HG02884 (cell line): ENCODE data around the gene PDK1.
"Not testable (repeated sequence)": the region's sequence is repeated elsewhere in the genome, so short reads cannot be mapped to it uniquely, and the experiment has no call there.

Experiments
- ATAC-seq: cut with Tn5 transposase; IDR thresholded peaks from one replicate; pipeline ENCODE4 v1.9.1; 2021; ENCODE audit warnings: mild to moderate bottlenecking, moderate library complexity; ENCODE audit not compliant: unreplicated experiment

PDK1 gene

GRCh38 chr2:172592190-172592589, 36.3 kb downstream of the PDK1 start:
- ATAC-seq = not testable (repeated sequence)

- ATAC-seq = peak; percentile 60
These were observed 40.9 kb downstream of the PDK1 start for GRCh38 chr2:172596776-172597175.

DNA sequence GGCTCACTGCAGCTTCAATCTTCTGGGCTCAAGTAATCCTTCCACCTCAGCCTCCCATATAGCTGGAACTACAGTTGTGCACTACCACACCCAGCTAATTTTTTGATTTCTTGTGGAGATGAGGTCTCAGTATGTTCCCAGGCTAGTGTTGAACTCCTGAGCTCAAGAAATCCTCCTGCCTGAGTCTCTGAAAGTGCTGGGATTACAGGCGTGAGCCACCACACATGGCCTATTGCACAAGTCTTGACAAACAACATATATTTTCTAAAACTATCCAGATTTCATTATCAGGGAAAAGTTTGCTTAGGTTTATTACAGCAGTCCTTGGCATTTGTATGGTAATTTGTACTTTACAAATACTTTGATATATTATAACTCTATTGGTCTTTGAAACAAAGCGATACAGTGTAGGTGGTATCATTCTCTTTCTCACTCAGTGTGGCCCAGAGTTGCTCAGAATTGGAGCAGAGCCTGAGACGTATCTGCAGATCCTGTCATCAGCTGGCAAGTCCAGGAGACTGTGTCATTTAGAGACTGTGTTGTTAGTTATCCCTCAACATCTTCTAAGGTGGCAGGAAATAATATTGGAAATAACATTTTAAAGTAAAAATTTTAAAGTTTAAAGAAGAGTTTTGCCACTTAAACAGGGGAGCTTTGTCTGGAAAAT, 41.4 kb downstream of the PDK1 start:
- no peak for ATAC-seq

DNA sequence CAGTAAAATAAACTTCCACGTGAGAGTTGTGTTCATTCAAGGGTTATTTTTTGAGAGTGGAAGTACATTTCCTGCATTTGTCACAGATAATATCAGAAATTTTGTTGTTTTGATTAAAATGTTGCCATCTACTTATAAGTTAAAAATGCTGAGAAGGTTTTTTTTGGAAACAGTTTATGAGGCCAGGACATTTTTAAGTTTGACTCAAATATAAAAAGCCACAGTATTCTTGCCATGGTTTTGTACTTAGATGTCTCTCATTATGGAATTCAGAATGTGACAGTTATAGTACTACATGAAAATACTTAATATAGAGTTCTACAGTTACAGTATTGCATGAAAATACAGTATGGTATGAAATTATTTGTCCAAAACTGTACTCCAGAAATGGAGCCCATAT, 44.1 kb downstream of the PDK1 start:
- ATAC-seq = no peak

GRCh38 chr2:172600557-172601008, 44.7 kb downstream of the PDK1 start:
- ATAC-seq = no peak

DNA sequence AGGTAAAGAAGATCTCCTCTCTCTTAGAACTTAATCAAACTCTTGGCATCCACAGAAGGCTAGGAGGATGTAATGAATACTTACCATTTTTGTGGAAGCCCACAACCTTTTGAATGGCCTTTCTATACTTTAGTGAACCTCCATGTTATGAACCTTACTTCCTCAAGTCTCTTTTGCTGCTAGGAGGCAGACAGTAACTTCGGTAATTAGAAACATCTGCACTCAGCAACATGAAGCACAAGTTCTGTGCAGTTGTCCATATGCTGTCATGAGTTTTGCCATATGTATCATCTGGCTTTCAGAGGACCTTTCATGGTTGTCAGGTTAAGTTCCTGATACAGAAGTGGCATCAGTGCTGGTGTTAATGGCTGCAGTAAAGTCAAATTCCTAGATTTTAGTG, 50.4 kb downstream of the PDK1 start:
- no peak for ATAC-seq

DNA sequence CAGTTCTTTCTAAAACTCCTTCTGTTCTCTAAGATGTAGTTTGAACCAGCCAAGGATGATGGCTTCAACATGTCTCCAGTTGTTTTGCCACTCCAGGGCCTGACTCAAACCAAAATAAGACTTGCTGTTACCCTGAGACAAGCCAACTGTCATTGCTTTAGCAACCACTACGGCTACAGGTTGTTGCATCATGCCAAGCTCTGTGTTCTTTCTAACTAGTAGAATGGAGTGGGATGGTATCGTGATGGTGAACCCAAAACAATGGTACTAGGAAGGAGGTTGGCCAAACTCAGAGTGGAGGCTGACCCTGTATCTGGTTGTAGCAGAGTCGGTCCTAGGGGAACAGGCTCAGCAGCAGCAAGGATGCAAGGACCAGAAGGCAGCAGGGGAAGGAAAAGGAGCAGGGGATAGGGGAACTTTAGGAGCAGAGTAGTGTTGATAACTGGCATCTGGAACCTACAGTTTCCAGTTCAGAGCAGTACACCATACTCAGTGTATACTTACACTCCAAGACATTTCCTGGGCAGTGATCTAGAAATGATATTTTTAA, 51.6 kb downstream of the PDK1 start:
- ATAC-seq = no peak

DNA sequence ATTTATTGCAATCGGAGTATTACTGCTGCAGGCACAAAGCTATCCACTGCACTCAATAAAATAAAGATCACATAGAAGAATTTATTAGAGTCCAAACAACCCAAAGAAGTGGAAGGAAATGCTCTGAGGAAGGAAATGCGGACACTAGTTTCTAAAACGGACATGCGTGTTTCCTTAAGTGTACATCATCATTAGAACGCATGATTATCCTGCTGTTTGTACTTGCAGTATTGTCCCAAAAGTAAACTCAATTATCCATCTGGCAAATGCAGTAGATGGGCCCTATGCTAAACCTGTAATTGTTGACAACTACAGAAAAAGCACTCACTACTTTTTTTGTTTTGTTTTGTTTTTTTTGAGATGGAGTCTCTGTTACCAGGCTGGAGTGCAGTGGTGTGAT, 53.6 kb downstream of the PDK1 start:
- ATAC-seq = no peak

GRCh38 chr2:172612051-172612450, 56.2 kb downstream of the PDK1 start:
- ATAC-seq = no peak

DNA sequence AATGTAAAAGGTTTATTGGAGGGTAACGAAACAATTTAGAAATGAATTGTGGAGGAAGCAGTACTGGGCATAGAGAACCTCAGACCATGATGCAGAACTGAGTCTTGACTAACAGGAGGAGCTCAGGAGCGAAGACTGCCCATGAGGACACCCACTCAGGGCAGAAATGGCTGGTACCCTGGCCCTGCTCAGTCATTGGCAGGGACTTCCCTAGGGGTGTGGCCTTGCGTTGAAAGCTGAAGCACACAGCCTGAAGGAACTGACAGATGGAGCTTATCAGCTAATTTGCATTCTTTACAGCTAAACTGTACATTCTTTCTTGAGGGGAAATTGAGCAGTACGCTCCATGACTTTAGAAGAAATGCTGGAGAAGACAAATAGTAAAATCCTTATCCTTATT, 57.1 kb downstream of the PDK1 start:
- ATAC-seq = no peak

DNA sequence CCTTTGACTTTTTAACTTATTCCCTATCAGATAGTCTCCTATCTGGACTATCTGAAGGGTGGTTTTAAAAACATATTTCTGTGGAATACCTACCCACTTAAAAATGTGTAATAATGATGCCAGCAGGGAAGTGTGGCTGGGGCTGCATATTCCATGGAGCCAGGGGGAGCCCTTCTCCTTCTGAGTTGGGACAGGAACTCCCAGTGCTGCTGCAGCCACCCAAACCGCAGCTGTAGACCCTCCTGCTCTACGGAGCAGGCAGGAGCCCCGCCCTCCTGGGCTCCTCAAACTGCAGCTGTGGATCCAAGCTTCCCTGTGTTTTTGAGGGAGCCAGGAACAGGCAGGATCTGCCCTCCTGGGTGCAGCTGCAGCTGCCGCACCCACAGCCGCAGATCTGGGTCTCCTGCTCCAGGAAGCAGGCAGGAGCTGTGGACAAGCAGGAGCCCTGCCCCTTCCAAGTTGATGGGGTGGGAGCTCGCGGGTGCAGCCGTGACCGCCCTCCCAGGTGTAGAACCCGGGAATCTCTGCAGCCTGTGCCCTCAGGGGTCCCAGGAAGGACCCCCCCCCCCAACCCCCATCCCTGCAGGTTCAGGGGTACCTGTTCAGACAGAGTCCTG, 57.8 kb downstream of the PDK1 start:
- ATAC-seq = no peak

DNA sequence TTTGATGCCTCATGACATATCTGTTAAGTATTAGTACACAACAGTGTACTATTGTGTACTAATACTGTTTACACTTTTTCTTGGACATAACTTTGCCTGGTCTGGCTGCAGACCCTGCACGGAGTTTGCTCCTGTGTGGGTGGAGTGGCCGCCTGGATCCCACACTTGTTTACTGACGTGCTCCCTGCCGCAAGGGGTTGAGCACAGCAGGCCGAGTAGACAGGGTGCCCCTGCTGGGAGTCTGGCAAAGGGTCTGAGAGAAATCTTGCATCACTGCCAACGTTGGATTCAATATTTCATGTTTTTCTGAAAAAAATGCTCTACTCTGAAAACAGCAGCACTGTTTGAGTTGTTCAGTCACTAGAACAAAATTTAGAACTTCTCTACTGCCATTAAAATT, 59.0 kb downstream of the PDK1 start:
- no peak for ATAC-seq

DNA sequence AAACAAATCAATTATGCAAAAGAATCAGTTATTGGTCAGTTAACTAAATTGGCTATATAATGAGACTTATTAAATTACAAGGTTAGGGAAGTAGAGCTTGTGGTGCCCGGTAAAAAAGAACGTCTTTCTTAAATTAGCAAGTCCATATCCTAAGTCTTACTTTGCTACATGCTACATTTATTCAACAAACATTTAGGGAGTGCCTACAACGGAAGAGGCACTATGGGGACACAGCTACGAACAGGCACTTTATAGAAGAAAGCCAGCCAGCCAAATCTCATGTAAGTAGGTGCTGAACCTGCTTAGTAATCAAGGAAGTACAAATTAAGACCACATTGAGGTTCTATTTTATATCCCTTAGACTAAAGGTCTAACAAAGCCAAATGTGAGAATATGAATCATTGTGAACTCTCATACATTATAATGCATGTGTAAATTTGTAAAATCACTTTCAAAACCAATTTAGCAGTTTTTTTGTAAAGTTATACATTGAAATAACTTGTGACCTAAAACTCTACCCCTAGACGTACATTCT, 59.9 kb downstream of the PDK1 start:
- ATAC-seq = no peak

DNA sequence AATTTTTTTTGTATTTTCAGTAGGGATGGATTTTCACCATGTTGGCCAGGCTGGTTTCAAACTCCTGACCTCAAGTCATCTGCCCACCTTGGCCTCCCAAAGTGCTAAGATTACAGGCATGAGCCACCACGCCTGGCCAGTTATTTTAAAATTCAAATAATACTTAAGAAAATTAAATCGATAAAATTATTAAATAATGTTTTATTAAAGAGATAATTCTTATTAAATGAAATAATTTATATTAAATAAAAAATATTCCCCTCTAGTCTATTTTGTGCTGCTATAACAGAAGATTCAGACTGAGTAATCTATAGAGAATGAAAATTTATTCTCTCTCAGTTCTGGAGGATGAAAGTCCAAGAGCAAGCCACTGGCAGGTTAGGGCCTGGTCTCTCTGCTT, 61.2 kb downstream of the PDK1 start:
- ATAC-seq = no peak

DNA sequence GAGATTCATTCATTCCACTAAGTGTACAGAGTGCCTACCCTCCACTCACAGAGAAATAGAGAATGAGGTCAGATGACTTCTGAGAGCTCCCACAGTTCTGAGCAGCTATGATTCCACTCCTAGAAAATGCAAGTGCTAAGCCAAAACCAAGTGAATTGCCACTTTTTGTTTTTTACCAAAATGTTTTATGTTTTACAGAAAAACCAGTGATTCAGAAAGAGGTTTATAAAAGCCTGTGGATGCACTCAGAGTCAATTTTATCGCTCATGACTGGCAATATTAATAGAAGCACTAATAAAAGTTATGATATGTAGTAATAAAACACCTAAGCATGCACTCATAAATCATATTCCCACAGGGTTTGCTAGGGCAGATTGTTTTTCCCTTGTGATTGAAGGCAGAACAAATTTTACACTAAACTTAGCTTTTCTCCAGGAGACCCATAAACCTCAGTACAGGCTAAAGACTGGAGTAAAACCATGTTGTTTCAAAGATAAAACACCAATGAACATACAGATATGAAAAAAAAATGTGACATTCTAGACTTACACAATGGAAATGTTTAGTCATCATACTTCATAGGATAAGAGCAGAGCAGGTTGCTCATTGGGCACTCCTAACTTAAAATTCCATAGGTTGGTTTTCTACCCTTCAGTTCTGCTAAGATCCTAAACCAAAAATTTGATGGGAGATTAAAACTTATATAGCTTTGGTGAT, 67.5 kb downstream of the PDK1 start:
- ATAC-seq = no peak

GRCh38 chr2:172624996-172625395, 69.1 kb downstream of the PDK1 start:
- no peak for ATAC-seq

DNA sequence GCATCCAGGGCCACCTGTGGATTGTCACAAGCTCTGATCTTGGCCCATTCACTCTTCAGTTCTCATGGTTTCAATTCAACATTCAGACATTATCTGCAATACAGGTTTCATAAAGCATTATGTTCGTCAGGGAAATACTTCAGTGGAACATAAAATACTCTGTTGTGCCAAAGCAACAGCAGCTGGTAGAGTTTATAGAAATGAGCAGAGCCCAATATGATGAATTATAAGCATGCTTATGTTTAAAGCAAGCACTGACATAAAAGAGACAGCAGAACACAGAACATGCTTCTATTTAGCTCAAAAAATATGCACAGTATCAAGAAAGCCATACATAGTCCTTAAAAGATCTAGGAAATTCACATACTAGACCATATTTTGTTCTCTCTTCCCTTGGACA, 71.3 kb downstream of the PDK1 start:
- no peak for ATAC-seq

GRCh38 chr2:172628085-172628484, 72.2 kb downstream of the PDK1 start:
- no peak for ATAC-seq

DNA sequence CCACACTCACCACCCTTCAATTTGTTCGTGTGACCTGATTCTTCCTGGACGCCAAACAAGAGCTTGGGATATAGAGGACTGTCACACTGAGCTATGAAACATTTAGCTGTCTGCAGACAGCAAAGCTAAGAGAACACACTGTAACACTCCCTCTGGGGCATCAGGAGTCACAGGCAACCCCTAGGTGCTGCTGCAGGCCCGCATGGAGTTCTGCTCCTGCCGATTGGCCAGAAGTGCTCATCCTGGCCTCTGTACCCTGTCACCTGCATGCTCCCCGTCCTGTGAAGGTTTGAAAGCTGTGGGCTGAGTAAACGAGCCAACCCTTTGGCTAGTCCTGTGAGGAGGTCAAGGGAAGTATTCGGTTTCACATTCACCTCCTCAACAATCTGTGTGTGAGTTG, 73.7 kb downstream of the PDK1 start:
- ATAC-seq = no peak

DNA sequence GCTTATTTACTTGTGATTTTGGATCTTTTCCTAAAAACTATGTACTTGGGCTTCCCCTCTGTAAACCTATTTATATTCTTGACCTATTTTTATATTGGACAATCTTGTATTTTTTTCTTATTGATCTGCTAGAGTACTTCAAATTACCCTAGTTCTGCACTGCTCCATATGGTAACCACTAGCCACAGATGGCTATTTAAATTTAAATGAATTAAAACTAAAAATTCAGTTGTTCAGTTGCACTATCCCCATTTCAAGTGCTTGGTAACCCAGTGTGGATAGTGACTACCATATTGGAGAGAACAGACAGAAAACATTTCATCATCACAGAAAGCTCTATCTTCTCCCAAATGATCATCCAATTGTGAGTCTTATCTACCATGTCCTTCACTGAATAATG, 74.3 kb downstream of the PDK1 start:
- no peak for ATAC-seq

DNA sequence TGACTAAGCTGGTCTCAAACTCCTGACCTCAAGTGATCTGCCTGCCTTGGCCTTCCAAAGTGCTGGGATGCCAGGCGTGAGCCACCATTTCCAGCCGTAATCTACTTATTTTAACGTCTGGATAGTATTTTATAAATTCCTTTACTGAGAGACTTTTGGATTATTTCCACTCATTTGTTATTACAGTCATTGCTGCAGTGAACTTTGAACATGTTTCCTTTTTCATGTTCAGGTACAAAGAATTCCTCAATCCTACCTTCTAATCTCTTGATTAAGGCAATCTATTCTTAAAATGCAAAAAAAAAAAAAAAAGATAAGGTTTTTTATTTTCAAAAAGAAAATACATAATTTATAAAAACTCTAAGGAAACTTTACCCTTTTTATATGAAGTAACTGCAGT, 78.6 kb downstream of the PDK1 start:
- ATAC-seq = no peak

- ATAC-seq = no peak
These were observed 79.7 kb downstream of the PDK1 start for GRCh38 chr2:172635548-172635947.
